Fibroblast of peridontal ligament (primary cell): ENCODE results near the gene PTPRK.

Experiments used
- DNase-seq: peaks from one replicate; pipeline ENCODE4 v3.0.0-alpha.2; 2010; ENCODE audit errors: extremely low read depth

Gene PTPRK

DNA sequence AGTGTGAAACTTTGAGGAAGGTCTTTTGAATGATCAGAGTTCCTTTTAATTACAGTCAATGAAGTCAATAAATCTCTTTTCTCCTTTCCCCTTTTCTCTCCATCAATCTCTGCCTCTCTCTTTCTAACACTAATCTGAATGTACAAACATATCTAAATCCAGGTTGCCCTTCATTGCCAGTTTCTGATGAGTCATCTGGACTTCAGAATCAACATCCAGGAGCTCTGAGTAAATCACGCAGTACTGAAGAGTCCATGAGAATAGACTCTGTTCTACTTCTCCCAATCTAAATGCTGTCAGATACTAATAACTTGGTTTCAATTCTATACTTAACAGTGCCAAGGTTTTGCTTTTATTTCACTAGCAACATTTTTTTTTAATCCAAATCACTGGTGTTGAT, 380.9 kb downstream of the PTPRK start:
- DNase-seq = peak; percentile 37

DNA sequence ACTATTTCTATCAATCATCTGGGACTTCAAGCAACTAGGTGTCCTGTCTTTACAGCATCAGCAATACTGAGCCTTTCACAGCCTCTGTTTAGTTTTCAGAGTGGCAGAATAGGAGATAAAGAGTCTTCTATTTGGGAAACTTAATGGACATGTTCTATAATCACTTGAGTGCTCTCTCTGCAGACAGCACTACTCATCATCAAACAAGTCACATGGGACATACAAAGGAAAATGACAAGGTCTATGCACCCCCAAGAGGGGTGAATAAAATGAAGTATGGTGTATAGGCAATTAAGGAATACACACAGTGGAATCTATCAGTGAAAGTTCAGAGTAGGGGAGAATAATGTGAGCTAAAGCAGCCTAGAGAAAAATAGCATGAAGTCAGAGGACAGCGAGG, 381.7 kb downstream of the PTPRK start:
- DNase-seq = no peak

DNA sequence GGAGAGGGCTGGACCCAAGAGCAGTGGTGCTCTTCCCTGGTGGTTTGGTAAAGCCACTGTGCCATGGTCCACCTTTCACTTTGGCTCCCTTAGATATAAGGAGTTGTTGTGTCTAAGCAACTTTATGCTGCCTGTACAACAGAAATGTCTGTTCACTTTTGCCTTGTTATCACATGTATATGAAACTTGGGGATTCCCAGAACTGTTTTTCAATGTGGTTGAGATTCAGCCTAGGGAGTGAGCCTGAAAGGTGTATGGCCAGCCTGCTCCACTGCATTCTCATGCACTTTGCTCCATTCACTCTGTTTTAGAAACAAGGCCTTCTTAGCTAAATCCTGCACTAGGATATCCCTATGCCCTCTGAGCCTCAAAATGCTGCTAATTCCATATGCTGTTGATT, 385.1 kb downstream of the PTPRK start:
- no peak for DNase-seq

DNA sequence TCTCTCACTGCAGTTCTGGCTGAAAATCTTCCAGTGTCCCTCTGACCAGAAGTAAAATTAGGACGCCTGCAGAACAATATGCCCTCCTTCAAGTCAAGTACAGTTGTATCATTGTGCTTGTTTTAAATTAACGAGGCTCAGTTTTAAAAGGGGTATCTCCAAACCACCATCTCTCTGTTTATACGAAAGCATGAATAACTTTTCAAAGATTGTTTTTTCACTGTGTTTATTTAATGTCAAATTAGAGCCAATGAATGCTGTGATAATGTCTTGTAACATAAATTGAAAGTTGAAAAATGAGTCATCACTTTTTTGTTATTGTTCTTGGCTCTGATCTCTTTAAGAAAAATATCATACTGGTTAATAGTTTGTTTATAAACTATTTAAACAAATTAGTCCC, 388.8 kb downstream of the PTPRK start:
- DNase-seq = peak; percentile 77

DNA sequence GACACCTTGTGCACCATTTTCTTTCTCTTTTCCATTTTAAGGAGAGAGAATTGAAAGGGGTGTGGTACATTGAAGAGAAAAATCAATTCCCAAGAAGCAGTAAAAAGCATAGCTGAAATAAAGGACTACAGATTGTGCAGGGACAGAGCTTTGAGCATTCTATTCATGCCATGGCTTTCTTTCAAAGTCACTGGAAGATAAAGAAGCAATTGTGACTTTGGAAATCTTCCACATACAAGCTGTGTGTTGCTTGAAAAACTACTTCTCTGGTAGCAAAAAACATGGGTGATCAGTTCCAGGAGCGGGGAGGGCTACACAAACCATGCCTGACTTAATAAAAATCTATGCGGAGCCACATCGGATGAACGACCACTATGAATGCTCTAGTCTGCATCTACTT, 389.4 kb downstream of the PTPRK start:
- no peak for DNase-seq

DNA sequence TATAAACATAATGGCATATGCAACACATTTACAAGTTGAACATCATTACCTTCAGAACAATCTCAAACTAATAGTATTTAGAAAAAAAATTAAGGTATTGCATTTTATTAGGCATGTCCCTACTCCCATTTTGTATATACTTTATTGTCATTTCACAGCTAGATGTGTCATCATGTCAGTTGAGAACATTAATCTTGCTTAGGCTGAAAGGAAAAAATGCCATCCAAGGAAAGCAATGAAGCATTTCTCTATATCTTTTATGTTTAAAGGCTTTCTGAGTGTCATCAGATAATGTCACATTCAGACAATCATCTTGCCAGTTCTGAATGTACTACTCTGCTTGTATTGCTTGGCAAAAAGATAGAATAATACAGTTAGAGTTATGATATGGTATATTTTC, 390.7 kb downstream of the PTPRK start:
- no peak for DNase-seq

DNA sequence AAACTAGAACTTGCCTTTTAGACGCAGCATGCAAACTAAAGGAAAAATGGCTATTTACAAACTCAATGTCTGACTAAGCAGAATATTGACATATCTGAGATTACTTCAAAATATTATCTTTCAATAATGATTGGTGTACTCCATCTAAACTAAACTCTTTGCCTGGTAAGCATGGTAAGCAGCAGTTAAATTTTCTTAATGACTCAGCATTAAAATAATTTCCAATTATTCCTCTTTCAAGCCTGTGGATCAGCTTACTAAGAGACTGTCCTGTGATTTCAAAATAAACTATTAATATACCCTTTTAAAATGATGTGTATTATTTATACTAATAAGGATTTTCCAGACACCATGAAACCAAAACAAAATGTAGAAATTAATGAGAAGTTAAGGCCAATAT, 392.7 kb downstream of the PTPRK start:
- DNase-seq = no peak

DNA sequence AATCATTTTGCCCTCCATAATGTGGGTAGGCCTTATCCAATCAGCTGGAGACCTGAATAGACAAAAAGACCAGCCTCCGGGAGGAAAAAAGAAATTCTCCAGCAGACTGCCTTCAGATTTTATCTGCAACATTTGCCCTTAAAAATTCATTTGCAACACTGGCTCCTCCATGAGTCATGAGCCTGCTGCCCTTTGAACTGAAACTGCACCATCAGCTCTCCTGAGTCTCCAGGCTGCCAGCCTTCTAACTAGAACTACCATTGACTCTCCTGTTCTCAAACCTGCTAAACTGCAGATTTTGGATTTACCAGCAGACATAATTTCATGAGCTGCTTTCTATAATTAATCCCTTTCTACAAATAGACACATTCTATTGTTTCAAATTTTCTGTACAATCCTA, 395.7 kb downstream of the PTPRK start:
- DNase-seq = peak; percentile 31

DNA sequence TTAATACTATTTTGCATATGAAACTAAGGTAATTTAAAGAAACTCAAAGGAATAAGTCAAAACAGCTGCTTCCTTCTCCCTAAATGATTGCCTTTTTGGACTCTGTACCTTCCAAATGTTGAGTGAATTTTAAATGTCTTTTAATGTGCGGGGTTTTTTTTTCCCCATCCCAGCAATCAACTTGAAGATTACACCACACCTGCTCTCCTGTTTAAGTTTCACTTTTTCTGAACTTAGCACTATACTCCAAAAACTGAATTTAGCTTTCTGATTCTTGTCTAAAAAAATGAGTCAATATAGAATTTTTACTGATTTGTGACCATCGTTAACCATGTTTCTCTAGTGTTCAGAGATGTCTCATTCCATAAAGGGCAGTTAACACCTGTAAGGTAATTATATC, 398.8 kb downstream of the PTPRK start:
- no peak for DNase-seq

DNA sequence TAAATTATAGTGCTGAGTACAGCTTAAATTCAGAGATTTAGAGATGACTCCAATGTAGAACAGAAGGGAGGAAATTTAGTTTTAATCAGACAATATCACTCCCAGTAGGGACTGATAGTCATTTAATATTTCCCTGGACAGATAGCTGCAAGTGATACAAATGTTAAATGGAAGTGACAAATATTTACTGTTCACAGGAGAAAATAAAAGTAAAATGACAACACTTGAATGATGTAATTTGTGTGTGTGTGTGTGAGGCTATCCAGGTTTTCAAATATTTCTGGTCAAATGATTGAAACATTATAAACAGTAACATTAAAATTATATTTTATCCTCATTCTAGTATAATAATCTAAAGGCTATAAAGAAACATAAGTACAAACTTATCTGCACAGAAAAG, 399.2 kb downstream of the PTPRK start:
- DNase-seq = no peak

DNA sequence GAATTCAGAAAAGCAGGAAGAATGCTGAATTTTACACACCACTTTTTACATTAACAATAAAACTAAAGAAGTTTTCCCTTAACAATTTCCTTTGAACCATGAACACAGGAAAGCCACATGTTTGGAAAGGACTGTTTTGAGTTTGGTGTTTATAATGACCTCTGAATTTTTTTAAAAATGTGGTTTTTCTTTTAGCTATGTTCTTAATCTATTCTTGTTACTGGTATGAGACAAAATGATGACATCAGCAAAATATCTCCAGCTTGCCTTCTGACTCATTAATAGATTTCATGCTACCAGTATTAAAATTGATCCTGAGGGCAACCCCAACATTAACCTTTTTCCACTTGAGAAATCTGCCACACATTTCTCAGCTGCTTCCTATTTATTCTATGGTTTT, 402.0 kb downstream of the PTPRK start:
- peak; percentile 85 for DNase-seq

DNA sequence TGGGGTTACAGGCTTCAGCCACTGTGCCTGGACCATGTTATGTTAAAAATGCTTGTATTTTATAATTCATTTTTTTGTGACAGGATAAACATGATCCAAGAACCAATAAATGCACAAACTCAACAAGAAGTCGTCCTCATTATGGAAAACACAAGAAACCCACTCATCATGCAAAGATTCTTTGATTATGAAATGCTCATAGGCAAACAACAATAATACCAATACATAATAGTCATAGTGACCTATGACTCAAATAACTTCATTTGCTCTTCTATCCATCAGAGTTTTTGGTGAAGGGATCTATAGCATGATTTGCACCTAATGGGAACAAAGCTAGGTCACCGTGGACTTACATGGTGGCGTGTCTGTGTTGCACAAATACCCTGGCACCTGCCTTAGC, 402.5 kb downstream of the PTPRK start:
- no peak for DNase-seq

DNA sequence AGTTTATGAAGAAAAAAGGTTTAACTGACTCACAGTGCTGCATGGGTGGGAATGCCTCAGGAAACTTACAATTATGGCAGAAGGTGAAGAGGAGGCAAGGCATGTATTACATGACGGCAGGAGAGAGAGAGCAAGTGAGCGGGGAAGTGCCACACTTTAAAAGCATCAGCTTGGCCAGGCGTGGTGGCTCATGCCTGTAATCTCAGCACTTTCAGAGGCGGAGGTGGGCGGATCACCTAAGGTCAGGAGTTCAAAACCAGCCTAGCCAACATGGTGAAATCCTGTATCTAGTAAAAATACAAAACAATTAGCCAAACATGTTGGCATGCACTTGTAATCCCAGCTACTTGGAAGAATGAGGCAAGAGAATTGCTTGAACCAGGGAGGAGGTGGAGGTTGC, 406.2 kb downstream of the PTPRK start:
- DNase-seq = no peak

DNA sequence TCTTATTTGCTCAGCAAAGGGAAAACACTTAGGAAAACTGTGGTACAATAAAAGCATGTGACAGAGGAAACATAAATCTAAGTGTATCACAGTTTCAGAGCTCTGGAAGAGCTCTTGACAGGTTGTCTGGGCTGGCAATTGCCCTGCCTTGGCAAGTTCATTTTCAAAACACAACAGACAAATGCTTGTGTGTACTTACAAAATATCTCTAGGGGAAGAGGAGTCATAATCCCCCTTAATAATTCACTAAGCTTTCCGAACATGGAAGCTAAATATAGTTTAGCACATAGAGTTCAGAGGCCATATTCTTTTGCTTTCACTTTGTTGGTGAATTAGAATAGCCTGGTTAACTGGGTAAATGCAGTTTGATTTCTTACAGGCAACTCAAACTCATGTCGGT, 407.9 kb downstream of the PTPRK start:
- DNase-seq = peak; percentile 39

DNA sequence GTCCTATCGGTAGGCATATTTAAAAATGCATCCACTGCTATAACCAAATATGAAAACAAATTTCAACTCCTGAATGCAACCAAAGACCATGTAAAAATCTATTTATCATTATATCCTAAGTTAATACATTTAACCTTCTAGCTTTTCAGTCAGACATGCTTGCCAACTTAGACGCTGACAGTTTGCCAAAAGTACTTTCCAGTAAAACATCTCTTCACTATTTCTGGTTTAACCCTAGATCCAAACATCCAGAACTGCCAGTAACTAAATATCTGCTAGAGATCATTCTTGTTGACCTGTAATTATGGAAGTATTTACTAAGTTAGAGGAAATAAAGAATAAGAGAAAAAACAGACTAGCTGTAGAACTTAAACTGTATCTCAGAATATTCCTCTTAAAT, 409.3 kb downstream of the PTPRK start:
- peak; percentile 85 for DNase-seq

DNA sequence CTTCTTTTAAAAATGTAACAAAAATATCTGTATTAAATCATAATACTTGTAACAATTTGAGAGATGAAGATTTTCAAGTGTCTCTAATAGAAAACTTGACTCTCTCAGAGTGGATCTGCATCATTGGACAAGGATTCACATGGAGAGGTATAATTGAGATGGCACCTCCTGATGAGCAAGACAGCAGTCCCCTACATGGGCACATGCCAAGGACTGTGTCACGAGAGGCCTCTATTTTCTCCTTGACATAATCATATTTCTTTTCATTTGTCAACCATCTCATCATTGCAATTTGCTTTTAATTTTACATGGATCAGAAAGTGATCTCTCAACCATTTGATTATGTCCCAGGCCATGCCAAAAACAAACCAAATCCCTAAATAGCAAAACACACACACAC, 412.7 kb downstream of the PTPRK start:
- DNase-seq = no peak

DNA sequence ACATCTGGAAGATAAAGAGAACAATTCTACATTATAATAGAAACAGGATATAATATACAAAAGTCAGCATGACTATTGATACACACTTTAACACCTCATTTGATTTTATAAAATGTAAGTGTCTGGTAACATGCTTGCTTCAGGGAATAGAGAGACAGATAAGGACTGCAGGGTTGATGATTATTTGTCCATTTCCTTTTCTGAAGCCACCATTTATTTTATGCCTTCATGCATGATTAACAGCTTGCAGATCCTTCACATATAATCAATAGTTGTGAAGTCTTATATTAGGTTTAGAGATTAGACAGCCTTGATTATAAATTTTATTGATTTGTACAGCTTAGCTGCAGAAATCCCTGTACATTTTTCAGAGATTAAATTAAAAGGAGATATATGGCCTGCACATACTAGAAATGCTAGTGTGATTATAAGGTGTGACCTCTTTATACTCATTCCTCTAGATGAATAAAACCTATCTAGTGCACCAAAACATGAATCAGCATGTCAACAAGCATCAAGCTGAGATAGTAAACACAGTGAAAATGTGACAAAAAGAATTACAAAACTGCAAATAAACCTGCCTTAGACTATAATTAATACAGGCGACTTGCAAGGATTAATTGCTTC, 420.7 kb downstream of the PTPRK start:
- DNase-seq = no peak

DNA sequence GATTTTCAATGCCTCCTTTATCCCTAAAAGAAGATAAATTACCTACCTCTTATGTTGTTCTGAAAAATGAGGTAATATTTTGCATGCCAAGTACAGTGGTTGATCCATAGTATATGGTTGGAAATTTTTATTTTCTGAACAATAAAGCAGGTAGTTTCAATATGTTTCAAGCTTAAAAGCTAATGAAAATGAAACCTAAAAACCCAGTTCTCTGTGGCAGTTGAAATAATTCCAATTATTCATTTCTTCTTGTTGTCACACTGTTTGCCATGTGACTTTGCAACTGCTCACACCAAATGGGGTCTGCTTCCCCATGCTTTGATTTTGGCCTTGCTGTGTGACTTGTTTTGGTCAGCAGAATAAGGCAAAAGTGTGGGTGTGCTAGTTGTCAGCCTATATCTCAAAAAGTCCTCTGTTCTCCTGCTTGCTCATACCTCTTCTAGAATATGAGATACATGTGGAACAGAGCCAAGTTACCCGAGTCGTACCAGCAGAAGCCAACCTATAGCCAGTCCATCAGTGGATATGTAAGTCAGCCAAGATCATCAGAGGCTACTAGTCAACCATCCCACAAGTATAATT, 422.3 kb downstream of the PTPRK start:
- DNase-seq = no peak

DNA sequence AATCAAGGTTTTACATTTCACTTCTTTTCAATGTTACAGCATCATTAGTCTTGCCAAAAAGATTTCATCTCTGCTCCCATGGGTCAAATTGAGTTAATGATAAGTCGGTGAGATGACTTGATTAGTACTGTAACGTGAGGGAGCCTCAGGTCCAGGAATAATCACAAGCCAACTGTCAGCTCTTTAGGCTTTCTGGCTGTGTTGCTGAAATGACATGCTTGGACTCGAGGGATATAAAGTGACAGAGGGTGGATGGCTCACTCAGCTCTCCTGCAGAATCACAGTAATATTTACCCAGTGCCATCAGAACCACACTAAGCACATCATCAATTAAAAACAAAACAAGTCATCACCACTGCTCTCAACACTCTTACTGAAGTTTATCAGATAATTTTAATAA, 423.4 kb downstream of the PTPRK start:
- DNase-seq = no peak

DNA sequence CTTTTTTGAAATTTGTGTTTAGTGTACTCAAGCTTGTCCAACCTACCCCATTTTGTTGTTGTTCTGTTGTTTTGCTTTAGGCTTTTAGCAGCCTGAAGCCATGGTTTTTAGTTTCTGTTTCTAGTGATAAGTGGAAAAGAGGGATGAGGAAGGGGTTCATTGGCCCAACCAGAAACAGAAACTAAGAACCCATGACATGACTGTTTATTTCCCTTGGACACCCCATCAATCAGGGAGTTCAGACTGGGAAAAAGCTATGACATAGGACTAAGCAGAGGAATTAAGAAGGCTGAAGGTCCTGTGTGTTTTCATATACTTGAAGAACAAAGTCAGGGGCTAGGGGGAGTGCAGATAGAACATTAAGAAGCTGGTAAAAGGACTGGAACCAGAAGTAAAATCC, 425.0 kb downstream of the PTPRK start:
- no peak for DNase-seq

DNA sequence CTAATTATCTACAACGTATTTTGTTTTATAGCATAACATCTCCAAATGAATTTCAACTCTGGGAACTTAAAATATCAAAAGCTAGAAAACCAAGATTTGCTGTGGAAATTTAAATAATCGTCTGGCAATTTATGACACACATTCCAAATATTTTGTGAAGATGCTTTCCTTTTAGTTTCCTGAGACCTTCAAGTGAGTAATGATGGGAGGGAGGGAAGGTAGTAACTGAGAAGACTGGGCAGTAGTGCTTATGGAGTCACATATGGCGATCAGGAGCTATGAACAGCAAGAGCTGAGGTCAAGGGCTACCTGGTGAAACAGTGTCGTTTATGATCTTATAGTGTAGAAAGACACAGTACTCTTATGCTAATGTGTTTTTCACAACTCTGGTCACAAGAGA, 441.4 kb downstream of the PTPRK start:
- DNase-seq = no peak

DNA sequence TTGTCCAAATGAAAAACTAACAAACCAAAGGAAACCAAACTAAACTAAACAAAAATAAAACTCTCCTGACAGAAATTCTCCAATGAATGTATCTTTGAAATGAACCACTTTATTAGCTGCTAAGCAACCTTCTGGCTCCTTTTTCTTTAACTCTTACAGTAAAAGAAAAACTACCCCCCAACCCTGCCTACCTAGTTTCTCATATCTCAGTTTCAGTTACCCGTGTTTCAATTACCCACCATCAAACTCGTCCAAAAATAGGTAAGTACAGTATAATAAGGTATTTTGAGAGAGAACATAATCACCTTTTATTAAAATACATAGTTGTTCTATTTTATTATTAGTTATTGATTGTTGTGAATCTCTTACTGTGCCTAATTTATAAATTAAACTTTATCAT, 442.1 kb downstream of the PTPRK start:
- DNase-seq = no peak

DNA sequence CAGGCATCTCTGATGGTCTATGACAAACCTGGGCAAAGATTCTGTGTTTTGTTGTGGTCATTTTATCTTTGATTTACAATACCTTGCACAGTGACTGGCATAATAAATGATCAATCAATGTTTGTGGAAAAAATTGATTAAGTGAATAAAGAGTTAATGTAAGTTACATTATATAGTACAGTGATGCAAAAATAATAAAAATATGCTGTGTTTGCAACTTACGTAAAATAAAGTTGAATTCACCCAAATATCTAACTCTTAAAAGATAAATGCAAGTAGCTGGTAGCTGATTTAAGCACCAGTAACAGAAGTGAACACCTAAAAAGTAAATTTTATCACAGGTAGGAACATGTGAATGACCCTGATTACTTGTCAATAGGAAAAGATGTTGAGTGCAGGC, 443.6 kb downstream of the PTPRK start:
- no peak for DNase-seq

DNA sequence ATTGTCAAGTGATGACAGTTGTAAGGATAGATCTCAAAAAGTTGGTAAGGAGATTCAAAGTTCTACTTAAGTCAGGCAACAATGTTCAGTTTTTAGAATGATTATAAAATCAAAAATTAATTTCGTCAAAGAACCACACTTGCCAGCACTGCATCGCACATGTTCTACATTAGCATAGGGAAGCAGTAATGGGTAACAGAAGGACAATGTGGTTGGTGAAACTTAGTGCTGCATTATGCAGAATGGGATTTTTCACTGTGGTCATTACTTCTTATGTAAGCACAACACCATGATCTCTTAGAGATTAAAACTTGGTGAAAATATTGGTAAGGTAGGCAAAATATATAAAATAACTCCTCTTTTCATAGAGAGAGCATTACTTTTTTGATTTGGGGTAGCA, 445.8 kb downstream of the PTPRK start:
- peak; percentile 62 for DNase-seq
